Hepatocyte (in vitro differentiated cells): ENCODE results near the gene LRRTM2. TPM values are rescaled to one million over a fixed set of nuclear protein-coding genes. Genes with fewer than 3 reads are reported as not detected.

Source experiments
- DNase-seq: peaks from one replicate; pipeline ENCODE4 v3.0.0-alpha.2; 2016; ENCODE audit warnings: low spot score
- H2AFZ ChIP-seq: fragments of 200-600 bp; sonication (generic); 2 replicates; pipeline ENCODE4 v1.6.0; 2016; ENCODE audit warnings: antibody characterized with exemption, mild to moderate bottlenecking
- H3K27ac ChIP-seq: fragments of 200-600 bp; sonication (generic); 2 replicates; pipeline ENCODE4 v1.5.1; 2016; ENCODE audit warnings: mild to moderate bottlenecking
- H3K27me3 ChIP-seq: fragments of 200-600 bp; sonication (generic); 2 replicates; pipeline ENCODE4 v1.6.1; 2016
- H3K36me3 ChIP-seq: fragments of 200-600 bp; sonication (generic); replicated peaks from 2 replicates; pipeline ENCODE4 v1.5.1; 2016; ENCODE audit warnings: low read depth; ENCODE audit not compliant: insufficient read depth
- H3K4me1 ChIP-seq: fragments of 200-600 bp; sonication (generic); 2 replicates; pipeline ENCODE4 v1.5.1; 2016; ENCODE audit warnings: mild to moderate bottlenecking, moderate library complexity; ENCODE audit not compliant: insufficient read depth
- H3K4me2 ChIP-seq: fragments of 200-600 bp; sonication (generic); 2 replicates; pipeline ENCODE4 v1.6.0; 2016
- H3K4me3 ChIP-seq: fragments of 200-600 bp; sonication (generic); 2 replicates; pipeline ENCODE4 v1.5.1; 2016; ENCODE audit warnings: mild to moderate bottlenecking
- H3K79me2 ChIP-seq: fragments of 200-600 bp; sonication (generic); 2 replicates; pipeline ENCODE4 v1.6.0; 2017; ENCODE audit warnings: mild to moderate bottlenecking
- H3K9me2 ChIP-seq: fragments of 200-600 bp; sonication (generic); replicated peaks from 2 replicates; pipeline ENCODE4 v1.6.0; 2017; ENCODE audit warnings: mild to moderate bottlenecking; ENCODE audit not compliant: insufficient read depth
- H3K9me3 ChIP-seq: fragments of 200-600 bp; sonication (generic); 2 replicates; pipeline ENCODE4 v1.5.1; 2016; ENCODE audit warnings: low read depth, mild to moderate bottlenecking
- H4K20me1 ChIP-seq: fragments of 200-600 bp; sonication (generic); 2 replicates; pipeline ENCODE4 v1.6.0; 2016; ENCODE audit warnings: mild to moderate bottlenecking; ENCODE audit not compliant: insufficient read depth, poor library complexity, severe bottlenecking
- EZH2 ChIP-seq: fragments of 200-600 bp; sonication (generic); IDR thresholded peaks from 2 replicates; pipeline ENCODE4 v1.6.1; 2016; ENCODE audit warnings: antibody characterized with exemption, mild to moderate bottlenecking, borderline replicate concordance
- EZH2phosphoT487 ChIP-seq: fragments of 200-600 bp; sonication (generic); IDR thresholded peaks from one replicate; pipeline ENCODE4 v1.6.1; 2018; ENCODE audit warnings: antibody characterized with exemption, mild to moderate bottlenecking, low read depth, moderate library complexity; ENCODE audit not compliant: unreplicated experiment, severe bottlenecking
- WGBS: methylation state at CpG from one replicate; pipeline ENCODE4 v1.1.6; 2016; ENCODE audit warnings: low lambda C conversion rate; ENCODE audit errors: missing lambda C conversion rate; 5-methylcytosine and 5-hydroxymethylcytosine counted together
- polyA plus RNA-seq: library from polyadenylated mRNA; unstranded; fragments of >200 nt; fragmentation: Nextera tagmentation; extraction: Ambion mirVana; gene quantifications from 2 replicates; pipeline ENCODE4 v1.2.1, GENCODE V29; 2016
- total RNA-seq: library from RNA; depleted of rRNA; stranded (reverse); fragments of >200 nt; gene quantifications from 2 replicates; pipeline ENCODE4 v1.2.3, GENCODE V29; 2014
- TF ChIP-seq, protein P1 (sequence below): fragments of 200-600 bp; sonication (generic); IDR thresholded peaks from 2 replicates; pipeline ENCODE4 v1.5.1; 2016; ENCODE audit warnings: antibody characterized with exemption, mild to moderate bottlenecking; ENCODE audit not compliant: poor library complexity

The LRRTM2 gene
- total and polyA plus RNA-seq, 2 experiments from 2014 or later: 0.22 to 0.47 TPM

DNA sequence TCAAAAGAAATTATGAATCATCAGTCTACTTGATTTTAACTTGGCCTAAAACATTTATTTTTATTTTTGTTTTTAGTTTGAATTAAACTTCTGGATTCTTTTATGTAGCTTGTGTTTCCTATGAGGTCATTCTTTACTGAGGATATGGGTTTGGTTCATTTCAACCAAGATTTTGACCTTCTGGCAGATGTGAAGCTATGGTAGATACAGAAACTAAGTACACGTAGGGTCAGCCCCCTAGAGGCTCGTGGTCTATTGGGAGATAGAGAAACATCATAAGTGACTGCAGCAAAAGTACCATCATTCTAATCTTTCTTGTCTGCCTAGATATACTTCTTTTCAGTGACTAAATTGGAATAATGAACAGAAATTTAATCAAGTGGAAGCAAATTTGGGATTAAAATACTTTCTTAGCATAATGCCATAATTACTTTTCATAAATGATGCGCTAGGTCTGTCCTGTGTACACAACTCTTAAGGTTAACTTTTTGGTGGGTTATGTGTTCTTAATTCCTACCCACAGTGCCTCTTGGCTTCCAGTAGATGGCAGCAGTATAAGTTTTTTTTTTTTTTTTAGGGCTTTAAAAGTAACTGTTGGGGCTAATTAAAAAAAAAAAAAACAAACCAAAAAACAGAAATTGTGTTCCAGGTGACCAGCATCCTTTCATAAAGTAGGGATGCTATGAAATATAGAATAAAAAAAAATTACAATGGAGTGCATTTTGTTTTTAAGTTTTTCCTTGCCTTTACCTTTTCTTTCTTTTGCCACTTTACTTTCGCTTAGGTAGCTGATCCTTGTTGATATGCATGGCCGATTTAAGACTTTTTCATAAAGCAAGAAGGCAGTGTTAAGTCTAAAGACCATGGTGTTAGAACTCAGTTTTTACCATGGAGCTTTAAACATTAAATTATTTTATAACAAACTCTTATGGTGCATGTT, 49.9 kb downstream of the LRRTM2 start:
- peak; percentile 17 for DNase-seq
- no peak overlapping the region for H3K4me2 ChIP-seq
- no peaks in the 10 kb centered on the region for H3K9me2 ChIP-seq
- no peaks in the 10 kb centered on the region for H3K27me3 ChIP-seq
- H3K79me2 ChIP-seq: peaks cover 75% of the 10 kb centered on the region
- no peaks in the 10 kb centered on the region for H3K9me3 ChIP-seq
- H4K20me1 ChIP-seq: peaks cover 60% of the 10 kb centered on the region
- no peak overlapping the region for H3K4me3 ChIP-seq
- no peaks in the 10 kb centered on the region for H3K4me1 ChIP-seq
- TF ChIP-seq, protein P1, sequence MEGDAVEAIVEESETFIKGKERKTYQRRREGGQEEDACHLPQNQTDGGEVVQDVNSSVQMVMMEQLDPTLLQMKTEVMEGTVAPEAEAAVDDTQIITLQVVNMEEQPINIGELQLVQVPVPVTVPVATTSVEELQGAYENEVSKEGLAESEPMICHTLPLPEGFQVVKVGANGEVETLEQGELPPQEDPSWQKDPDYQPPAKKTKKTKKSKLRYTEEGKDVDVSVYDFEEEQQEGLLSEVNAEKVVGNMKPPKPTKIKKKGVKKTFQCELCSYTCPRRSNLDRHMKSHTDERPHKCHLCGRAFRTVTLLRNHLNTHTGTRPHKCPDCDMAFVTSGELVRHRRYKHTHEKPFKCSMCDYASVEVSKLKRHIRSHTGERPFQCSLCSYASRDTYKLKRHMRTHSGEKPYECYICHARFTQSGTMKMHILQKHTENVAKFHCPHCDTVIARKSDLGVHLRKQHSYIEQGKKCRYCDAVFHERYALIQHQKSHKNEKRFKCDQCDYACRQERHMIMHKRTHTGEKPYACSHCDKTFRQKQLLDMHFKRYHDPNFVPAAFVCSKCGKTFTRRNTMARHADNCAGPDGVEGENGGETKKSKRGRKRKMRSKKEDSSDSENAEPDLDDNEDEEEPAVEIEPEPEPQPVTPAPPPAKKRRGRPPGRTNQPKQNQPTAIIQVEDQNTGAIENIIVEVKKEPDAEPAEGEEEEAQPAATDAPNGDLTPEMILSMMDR: peak; percentile 61
- no peak for TF ChIP-seq EZH2phosphoT487
- WGBS: 74% methylated on average over 5 of the region's 5 CpGs
- no peak overlapping the region for H3K27ac ChIP-seq
- no peak overlapping the region for H2AFZ ChIP-seq
- H3K36me3 ChIP-seq: no peaks in the 10 kb centered on the region

DNA sequence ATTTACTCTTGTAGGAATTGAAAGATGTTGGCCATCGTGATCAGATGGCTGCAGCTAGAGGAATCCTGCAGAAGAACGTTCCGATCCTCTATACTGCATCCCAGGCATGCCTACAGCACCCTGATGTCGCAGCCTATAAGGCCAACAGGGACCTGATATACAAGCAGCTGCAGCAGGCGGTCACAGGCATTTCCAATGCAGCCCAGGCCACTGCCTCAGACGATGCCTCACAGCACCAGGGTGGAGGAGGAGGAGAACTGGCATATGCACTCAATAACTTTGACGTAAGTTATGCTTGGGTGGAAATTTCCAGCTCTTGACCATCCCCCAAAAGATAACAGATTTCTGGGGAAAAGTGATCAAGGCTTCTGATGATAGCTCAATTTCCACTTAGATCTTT, 50.6 kb downstream of the LRRTM2 start:
- Histone ChIP-seq H3K4me3 (no peak overlapping the region), H3K27ac (no peak overlapping the region), H3K36me3 (no peaks in the 10 kb centered on the region), H3K79me2 (peaks cover 79% of the 10 kb centered on the region), H3K9me2 (no peaks in the 10 kb centered on the region), H3K4me1 (no peaks in the 10 kb centered on the region), H3K27me3 (no peaks in the 10 kb centered on the region), H4K20me1 (peaks cover 63% of the 10 kb centered on the region), H2AFZ (no peak overlapping the region), H3K4me2 (no peak overlapping the region), H3K9me3 (no peaks in the 10 kb centered on the region)
- DNase-seq: no peak
- no peak for TF ChIP-seq EZH2phosphoT487
- TF ChIP-seq, protein P1: no peak
- no peak for TF ChIP-seq EZH2
- whole genome bisulfite sequencing: 87% methylated on average over 7 of the region's 7 CpGs

DNA sequence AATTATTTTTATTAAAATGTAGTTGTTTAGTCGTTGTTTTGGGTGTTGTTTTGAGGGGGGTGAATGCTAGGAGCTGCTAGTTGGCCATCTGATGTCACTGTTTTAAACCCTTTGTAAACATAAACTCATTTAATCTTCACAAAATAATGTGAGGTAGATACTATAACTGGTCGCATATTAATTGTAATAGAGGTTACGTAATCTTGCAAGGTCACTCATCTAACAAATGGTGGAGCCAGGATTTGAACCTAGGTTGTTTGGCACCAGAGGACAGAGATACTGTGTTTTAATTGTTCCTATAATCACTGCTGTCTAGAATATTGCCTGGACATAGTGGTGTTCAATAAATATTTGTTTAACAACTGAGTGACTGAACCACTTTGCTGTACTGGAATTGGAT, 54.4 kb downstream of the LRRTM2 start:
- Histone ChIP-seq H3K79me2 (peaks cover 82% of the 10 kb centered on the region), H3K27ac (no peak overlapping the region), H3K4me1 (no peaks in the 10 kb centered on the region), H3K4me3 (no peak overlapping the region), H2AFZ (no peak overlapping the region), H3K36me3 (no peaks in the 10 kb centered on the region), H3K4me2 (no peak overlapping the region), H4K20me1 (peaks cover 86% of the 10 kb centered on the region), H3K27me3 (no peaks in the 10 kb centered on the region), H3K9me3 (no peaks in the 10 kb centered on the region), H3K9me2 (no peaks in the 10 kb centered on the region)
- WGBS: 99% methylated on average over 3 of the region's 3 CpGs
- TF ChIP-seq, protein P1: no peak
- TF ChIP-seq EZH2: no peak
- no peak for DNase-seq
